Vagina (tissue), 2 donors: Measurements from ENCODE around the gene NOTO. TPM values are rescaled to one million over a fixed set of nuclear protein-coding genes. Genes with fewer than 3 reads are reported as not detected.
A peak's percentile ranks its signal among the peaks of the same experiment; 100 is the strongest.
"Not testable (repeated sequence)": the region's sequence is repeated elsewhere in the genome, so short reads cannot be mapped to it uniquely, and the experiment has no call there.

ENCODE experiments used
- DNase-seq, 2 donors: peaks; one replicate each; pipeline ENCODE4 v3.0.0-alpha.2; 2017; ENCODE audit errors: extremely low spot score in 2 of 2
- H3K27ac ChIP-seq: fragments of 200-600 bp; sonication (generic); one replicate; pipeline ENCODE4 v1.5.1; 2019
- H3K27me3 ChIP-seq: fragments of 200-600 bp; sonication (generic); one replicate; pipeline ENCODE4 v1.5.1; 2019
- H3K36me3 ChIP-seq, 2 donors: fragments of 200-600 bp; sonication (generic); one replicate each; pipeline ENCODE4 v1.5.1; 2017 to 2019
- H3K4me1 ChIP-seq: fragments of 200-600 bp; sonication (generic); one replicate; pipeline ENCODE4 v1.5.1; 2019
- H3K4me3 ChIP-seq, 2 donors: fragments of 200-600 bp; sonication (generic); 1 replicate in 1 of 2; 2 replicates in 1 of 2; pipeline ENCODE4 v1.5.1; 2016 to 2019
- H3K9me3 ChIP-seq: fragments of 200-600 bp; sonication (generic); one replicate; pipeline ENCODE4 v1.5.1; 2019
- POLR2A ChIP-seq, 2 donors: fragments of 450-650 bp; IDR thresholded peaks; one replicate each; pipeline ENCODE4 v1.6.1; 2017; ENCODE audit warnings: antibody characterized with exemption in 2 of 2, mild to moderate bottlenecking in 2 of 2, moderate library complexity in 2 of 2
- POLR2AphosphoS5 ChIP-seq, 2 donors: sonication (generic); formaldehyde crosslinking; IDR thresholded peaks; one replicate each; pipeline ENCODE4 v1.9.0; 2017; ENCODE audit warnings: antibody characterized with exemption in 2 of 2, mild to moderate bottlenecking in 2 of 2, low read depth in 1 of 2; ENCODE audit not compliant: insufficient read depth in 1 of 2
- intact Hi-C: fragments of 100-400 bp; cut with DNase I; formaldehyde crosslinking; loops from one replicate; pipeline ENCODE4 v1.15.1; 2023
- total RNA-seq: library from RNA; depleted of rRNA; stranded (reverse); fragments of >200 nt; gene quantifications from one replicate; pipeline ENCODE4 v1.2.3, GENCODE V29; 2016
- TF ChIP-seq, protein P1 (sequence below), 3 experiments: fragments of 450-650 bp in 2 of 3; fragments of 200-600 bp in 1 of 3; sonication (generic) in 1 of 3; IDR thresholded peaks; one replicate each; pipeline ENCODE4 v1.5.1; 2017 to 2019; ENCODE audit warnings: antibody characterized with exemption in 3 of 3, mild to moderate bottlenecking in 2 of 3, moderate library complexity in 2 of 3

The NOTO gene, protein sequence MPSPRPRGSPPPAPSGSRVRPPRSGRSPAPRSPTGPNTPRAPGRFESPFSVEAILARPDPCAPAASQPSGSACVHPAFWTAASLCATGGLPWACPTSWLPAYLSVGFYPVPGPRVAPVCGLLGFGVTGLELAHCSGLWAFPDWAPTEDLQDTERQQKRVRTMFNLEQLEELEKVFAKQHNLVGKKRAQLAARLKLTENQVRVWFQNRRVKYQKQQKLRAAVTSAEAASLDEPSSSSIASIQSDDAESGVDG
- not detected for total RNA-seq

DNA sequence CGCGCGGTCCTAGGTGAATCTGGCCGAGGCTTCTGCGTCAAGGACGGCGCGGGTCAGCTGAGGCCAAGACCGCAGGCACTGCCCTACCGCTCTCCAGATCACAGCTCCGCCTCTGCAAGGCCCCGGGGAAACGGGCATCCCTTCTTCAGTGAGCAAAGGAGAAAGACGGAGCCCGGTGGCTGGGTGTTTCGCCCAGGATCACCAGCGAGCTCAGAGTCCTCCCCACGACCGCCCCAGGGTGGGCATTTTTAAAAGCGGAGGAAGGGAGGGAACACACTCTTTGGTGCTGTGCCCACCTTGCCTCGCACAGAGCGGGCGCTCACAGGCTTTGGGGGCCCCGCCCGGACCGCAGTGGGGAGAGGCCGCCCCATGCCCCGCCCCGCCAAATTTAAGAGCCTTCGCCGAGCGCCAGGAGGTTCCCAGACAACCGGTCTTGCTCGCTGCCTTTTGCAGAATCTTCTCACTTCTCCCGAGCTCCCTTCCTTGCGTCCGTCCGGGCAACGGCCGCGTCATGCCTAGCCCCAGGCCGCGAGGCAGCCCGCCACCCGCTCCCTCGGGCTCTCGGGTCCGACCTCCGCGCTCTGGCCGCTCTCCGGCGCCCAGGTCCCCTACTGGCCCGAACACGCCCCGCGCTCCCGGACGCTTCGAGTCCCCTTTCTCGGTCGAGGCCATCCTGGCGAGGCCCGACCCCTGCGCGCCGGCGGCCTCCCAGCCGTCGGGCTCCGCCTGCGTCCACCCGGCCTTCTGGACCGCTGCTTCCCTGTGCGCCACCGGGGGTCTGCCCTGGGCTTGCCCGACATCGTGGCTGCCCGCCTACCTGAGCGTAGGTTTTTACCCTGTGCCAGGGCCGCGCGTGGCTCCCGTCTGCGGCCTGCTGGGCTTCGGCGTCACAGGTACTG, at the start of gene NOTO:
Gene NOTO (plus strand): TSS at position 419 of the 899 bp plus-strand sequence. CDS start 93 bp downstream, at position 512.
- H3K4me3 ChIP-seq, result peak within 1 kb of the TSS; percentile 30 to 39
- peaks cover 14% of the 10 kb centered on the region for H3K27me3 ChIP-seq

DNA sequence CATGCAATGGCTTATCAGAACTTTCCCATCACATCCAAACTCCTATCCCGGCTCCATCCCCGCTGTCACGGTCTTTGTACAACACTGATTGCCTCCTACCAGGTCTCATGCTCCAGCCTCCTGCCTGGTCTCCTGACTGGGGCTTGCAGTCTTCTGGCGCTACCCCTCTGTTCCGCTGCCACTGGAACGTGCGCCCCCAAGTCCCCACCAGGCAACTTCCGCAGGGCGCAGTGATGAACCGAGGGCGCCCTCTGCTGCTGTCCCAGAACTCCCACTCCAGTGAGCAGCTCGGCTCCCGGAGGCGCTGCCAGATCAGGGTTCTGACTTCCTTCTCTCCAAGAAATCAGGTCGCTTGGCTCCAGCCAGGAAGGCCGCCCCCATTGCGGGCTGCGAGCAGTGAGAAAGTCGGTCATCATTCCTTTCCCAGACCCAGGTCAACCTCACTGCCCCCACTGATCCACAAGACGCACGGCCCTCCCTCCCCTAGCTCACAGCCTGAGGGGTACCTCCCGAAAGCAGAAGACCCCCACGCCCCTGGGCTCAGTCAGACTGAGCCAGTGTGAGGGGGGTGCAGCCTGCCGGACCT, 45.7 kb upstream of the NOTO start:
- intact Hi-C loops, result loop anchor here (5.0 kb wide), 2 partner anchors 74 to 264 kb away; no protein-coding TSS in a partner anchor
- H3K27ac ChIP-seq, result no peak overlapping the region
- no peak for DNase-seq
- H3K4me1 ChIP-seq, result no peaks in the 10 kb centered on the region
- H3K27me3 ChIP-seq, result no peaks in the 10 kb centered on the region
- no peak overlapping the region for H3K4me3 ChIP-seq
- H3K9me3 ChIP-seq, result no peaks in the 10 kb centered on the region
- TF ChIP-seq POLR2A (IDR thresholded peaks at IDR 0.05), result no peak
- TF ChIP-seq, protein P1, sequence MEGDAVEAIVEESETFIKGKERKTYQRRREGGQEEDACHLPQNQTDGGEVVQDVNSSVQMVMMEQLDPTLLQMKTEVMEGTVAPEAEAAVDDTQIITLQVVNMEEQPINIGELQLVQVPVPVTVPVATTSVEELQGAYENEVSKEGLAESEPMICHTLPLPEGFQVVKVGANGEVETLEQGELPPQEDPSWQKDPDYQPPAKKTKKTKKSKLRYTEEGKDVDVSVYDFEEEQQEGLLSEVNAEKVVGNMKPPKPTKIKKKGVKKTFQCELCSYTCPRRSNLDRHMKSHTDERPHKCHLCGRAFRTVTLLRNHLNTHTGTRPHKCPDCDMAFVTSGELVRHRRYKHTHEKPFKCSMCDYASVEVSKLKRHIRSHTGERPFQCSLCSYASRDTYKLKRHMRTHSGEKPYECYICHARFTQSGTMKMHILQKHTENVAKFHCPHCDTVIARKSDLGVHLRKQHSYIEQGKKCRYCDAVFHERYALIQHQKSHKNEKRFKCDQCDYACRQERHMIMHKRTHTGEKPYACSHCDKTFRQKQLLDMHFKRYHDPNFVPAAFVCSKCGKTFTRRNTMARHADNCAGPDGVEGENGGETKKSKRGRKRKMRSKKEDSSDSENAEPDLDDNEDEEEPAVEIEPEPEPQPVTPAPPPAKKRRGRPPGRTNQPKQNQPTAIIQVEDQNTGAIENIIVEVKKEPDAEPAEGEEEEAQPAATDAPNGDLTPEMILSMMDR (IDR thresholded peaks at IDR 0.05), result peak in 2 of 3 experiments; percentile 4 to 40
- H3K36me3 ChIP-seq, result no peaks in the 10 kb centered on the region

More for the DNA sequence above, at the start of gene NOTO:
- Histone ChIP-seq H3K27ac (no peak within 1 kb of the TSS), H3K9me3 (no peaks in the 10 kb centered on the region), H3K36me3 (no peaks in the 10 kb centered on the region), H3K4me1 (peaks cover 14% of the 10 kb centered on the region)
- intact Hi-C loops, result no loop called here
- DNase-seq, result no peak
- TF ChIP-seq, protein P1 (IDR thresholded peaks at IDR 0.05), result no peak
- TF ChIP-seq POLR2A (IDR thresholded peaks at IDR 0.05) (no peak), POLR2AphosphoS5 (IDR thresholded peaks at IDR 0.05; ENCODE audit: insufficient read depth in 1 of 2, low read depth in 1 of 2) (no peak)

DNA sequence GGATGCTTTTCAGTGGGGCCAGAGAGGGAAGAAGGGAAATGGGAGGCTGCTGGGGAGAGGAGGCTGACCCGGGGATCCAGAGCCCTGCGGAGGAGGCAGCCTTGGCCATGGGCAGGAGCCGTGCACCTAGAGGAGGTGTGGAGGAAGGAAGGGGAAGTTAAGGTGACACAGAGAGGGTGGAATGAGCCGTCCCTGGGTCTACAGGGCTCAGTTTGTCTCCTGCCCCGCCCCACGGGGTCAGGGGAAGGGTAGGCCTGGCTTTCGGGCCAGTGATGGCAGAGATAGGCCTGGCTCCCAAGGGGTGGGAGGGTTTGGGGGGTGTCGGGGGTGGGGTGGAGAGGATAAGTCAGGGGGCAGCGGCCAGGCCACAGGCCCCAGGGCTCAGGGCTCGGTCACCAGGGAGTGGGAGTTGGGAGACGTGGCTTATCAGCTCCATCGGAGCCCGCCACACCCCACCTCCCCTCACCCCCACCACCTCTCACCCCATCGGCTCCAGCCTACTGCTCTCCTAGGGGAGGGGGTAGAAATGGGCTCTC, 39.5 kb upstream of the NOTO start:
- TF ChIP-seq POLR2AphosphoS5 (IDR thresholded peaks at IDR 0.05; ENCODE audit: insufficient read depth in 1 of 2, low read depth in 1 of 2) (no peak), POLR2A (IDR thresholded peaks at IDR 0.05) (no peak)
- TF ChIP-seq, protein P1 (IDR thresholded peaks at IDR 0.05), result no peak
- no peak overlapping the region for H3K4me3 ChIP-seq
- H3K36me3 ChIP-seq, result no peaks in the 10 kb centered on the region
- H3K27me3 ChIP-seq, result no peaks in the 10 kb centered on the region
- DNase-seq, result no peak
- H3K4me1 ChIP-seq, result no peaks in the 10 kb centered on the region
- intact Hi-C loops, result loop anchor here (5.0 kb wide), 1 partner anchor 171 kb away; no protein-coding TSS in a partner anchor
- no peaks in the 10 kb centered on the region for H3K9me3 ChIP-seq
- H3K27ac ChIP-seq, result no peak overlapping the region

DNA sequence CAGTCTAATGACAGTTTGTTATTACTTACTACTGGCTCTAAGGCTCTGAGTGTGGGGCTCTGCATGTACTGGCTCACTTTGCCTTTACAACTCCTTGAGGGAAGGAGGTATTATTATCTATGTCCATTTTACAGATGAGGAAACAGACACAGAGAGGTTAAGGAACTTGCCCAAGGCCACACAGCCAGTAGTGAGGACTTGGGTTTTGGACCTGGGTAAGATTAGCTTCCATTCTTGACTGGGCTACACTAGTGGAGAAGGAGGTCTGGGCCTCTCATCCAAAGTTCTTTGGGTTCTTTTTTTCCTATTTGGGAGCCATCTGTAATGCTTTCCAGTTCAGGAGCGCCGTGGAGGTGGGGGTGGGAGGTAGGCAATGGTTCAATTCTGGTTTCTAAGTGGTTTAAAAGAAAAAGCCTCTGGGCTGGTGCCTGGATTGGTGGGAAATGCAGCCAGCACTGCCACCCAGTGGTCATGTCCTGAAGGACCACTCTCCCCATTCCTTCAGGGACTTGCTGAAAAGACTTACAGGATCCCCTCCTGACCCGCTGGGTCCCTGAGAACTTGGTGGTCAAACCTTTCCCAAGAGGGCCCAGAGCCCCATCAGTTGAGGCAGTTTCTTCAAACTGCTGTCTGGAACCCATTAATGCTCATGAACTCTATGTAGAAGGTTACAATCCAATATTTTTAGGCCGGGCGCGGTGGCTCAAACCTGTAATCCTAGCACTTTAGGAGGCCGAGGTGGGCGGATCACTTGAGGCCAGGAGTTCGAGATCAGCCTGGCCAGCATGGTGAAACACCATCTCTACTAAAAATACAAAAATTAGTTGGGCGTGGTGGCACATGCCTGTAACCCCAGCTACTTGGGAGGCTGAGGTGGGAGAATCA, 38.6 kb upstream of the NOTO start:
- DNase-seq, result peak in 1 of 2 donors; percentile 85
- TF ChIP-seq, protein P1 (IDR thresholded peaks at IDR 0.05), result peak; percentile 74 to 91 (median 75)
- no peak for TF ChIP-seq POLR2AphosphoS5 (IDR thresholded peaks at IDR 0.05; ENCODE audit: insufficient read depth in 1 of 2, low read depth in 1 of 2)

DNA sequence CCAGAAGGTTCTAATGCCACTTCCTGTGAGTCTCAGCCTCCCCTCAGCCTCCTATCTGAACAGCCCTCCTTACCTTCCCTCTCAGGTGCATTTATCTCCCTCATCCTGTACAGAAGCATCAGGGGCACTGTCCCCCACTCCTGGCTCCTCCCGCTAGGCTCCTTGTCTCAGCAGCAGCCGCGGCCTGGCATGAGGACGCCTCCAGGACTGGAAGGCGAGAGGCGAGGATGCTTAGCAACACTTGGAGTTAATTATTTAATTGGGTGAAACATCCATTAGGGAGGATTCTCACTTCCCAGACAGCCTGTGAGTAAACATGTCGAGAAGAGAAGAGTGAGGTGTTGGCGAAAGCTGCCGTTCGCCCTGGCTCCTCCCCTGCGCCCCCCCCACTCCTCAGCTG, 36.4 kb upstream of the NOTO start:
- H3K9me3 ChIP-seq, DNase-seq, H3K4me3 ChIP-seq, intact Hi-C loops, H3K27ac ChIP-seq, H3K36me3 ChIP-seq, H3K27me3 ChIP-seq, H3K4me1 ChIP-seq: not testable (repeated sequence)

More for the DNA sequence above, 38.6 kb upstream of the NOTO start:
- Histone ChIP-seq H3K4me1 (no peaks in the 10 kb centered on the region), H3K36me3 (no peaks in the 10 kb centered on the region), H3K27ac (no peak overlapping the region), H3K4me3 (no peak overlapping the region), H3K9me3 (no peaks in the 10 kb centered on the region), H3K27me3 (no peaks in the 10 kb centered on the region)
- intact Hi-C loops, result loop anchor here (5.0 kb wide), 1 partner anchor 171 kb away; no protein-coding TSS in a partner anchor

DNA sequence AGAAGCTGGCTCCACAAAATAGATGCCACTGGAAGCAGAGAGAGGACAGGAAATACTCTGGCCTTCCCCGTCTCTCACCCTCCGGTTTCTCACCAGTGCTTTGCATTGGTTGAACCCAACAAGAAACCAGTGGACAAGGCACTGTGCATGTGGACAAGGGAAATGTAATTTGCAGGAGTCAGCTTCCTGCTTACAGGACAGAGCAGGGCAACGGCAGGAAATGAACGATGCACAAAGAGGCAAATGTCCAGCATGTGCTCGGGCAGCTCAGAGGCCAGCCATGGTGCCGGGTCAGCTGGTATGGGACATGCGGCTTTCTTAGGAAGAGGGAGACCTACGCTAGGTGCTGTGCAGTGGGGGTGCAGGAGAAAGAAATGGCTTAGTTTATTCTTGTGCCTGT, 35.6 kb upstream of the NOTO start:
- H3K4me3 ChIP-seq, H3K4me1 ChIP-seq, DNase-seq, H3K9me3 ChIP-seq, H3K27ac ChIP-seq, H3K27me3 ChIP-seq, intact Hi-C loops, H3K36me3 ChIP-seq: not testable (repeated sequence)

DNA sequence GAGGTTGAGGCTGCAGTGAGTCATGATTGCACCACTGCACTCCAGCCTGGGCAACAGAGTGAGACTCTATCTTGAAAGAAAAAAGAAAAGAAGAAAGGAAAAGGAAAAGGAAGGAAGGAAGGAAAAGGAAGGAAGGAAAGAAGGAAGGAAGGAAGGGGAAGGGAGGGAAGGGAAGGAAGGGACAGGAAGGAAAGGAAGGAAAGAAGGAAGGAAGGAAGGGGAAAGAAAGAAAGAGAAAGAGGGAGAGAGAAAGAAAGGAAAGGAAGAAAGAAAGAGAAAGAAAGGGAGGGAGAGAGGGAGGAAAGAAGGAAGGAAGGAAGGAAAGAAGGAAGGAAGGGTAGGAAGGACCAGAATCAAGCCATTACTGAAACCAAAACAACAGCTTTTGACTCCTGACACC, 34.0 kb upstream of the NOTO start:
- H3K4me3 ChIP-seq, H3K27ac ChIP-seq, intact Hi-C loops, H3K27me3 ChIP-seq, H3K36me3 ChIP-seq, H3K9me3 ChIP-seq, DNase-seq, H3K4me1 ChIP-seq: not testable (repeated sequence)
